Fibroblast of mammary gland (primary cell): ENCODE measurements around the gene CACNA2D3.

Source experiments
- DNase-seq: peaks from one replicate; pipeline ENCODE4 v3.0.0-alpha.2; 2010; ENCODE audit warnings: low read depth
- H3K4me3 ChIP-seq: 2 replicates; pipeline ENCODE4 v1.5.1; 2011; ENCODE audit warnings: low read depth, mild to moderate bottlenecking, low read length, moderate library complexity; ENCODE audit not compliant: control insufficient read depth
- TF ChIP-seq, protein P1 (sequence below): conservative IDR thresholded peaks from 2 replicates; pipeline ENCODE4 v1.5.1; 2011; ENCODE audit warnings: low read depth, low read length, inconsistent platforms; ENCODE audit not compliant: control insufficient read depth, insufficient read depth

Gene CACNA2D3

GRCh38 chr3:54759166-54759565 lies 636.8 kb downstream of the CACNA2D3 start:
- H3K4me3 ChIP-seq = no peak overlapping the region
- DNase-seq = no peak
- TF ChIP-seq, protein P1, sequence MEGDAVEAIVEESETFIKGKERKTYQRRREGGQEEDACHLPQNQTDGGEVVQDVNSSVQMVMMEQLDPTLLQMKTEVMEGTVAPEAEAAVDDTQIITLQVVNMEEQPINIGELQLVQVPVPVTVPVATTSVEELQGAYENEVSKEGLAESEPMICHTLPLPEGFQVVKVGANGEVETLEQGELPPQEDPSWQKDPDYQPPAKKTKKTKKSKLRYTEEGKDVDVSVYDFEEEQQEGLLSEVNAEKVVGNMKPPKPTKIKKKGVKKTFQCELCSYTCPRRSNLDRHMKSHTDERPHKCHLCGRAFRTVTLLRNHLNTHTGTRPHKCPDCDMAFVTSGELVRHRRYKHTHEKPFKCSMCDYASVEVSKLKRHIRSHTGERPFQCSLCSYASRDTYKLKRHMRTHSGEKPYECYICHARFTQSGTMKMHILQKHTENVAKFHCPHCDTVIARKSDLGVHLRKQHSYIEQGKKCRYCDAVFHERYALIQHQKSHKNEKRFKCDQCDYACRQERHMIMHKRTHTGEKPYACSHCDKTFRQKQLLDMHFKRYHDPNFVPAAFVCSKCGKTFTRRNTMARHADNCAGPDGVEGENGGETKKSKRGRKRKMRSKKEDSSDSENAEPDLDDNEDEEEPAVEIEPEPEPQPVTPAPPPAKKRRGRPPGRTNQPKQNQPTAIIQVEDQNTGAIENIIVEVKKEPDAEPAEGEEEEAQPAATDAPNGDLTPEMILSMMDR = no peak

DNA sequence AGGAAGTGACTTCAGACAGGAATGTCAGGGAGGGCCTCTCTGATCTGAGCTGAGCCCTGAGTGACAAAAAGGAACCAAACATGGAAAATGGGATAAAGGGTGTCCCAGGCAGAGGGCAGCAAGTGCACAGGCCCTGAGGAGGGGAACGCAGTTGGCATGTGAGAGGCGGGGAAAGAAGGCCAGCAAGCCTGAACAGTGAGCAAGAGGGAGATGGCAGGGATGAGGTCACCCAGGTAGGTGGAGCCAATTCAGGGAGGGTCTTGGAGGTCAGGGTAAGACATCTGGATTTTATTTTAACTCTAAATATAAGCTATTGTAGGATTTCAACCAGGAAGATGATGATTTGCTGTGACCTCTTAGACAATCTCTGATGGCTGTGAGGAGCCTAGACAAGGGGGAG lies 637.8 kb downstream of the CACNA2D3 start:
- H3K4me3 ChIP-seq = no peak overlapping the region
- peak; percentile 2 for DNase-seq
- TF ChIP-seq, protein P1 = no peak

DNA sequence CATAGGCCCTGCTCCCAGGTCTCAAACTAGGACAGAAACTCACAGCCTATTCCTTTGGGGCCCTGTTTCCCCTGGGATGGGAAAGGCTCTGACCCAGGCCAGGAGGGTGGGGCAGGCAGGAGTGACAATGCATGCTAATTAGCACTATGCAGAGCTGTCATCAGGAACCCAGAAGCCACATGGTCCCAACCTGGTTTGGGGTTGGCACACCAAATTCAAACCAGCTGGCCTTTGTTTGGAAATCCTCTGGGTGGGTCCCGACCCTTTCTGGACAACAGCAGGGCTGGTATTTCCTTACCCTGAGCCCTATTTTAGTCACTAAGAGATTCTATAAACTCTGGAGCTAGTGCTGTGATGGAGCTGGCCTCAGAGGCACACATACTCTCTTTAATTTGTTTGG lies 639.3 kb downstream of the CACNA2D3 start:
- DNase-seq = no peak
- TF ChIP-seq, protein P1 = no peak
- H3K4me3 ChIP-seq = no peak overlapping the region

DNA sequence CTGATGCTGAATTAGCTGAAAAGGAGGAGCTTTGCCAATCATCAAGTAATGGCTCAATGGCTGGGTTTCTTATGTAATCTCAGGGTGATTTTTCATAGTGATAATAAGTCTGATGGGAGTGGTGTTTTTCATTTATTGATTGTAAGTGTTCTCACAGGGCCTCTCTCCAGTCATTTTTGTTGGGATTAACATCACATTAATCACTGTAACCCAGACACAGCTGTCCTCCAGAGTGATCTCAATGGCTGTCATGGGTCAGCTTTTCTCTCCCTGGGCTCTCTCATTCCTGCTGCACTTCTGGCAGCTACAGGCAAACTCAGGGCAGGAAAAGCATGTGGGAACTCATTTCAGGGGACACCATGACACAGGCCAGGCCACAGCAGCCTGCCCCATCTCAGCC lies 642.6 kb downstream of the CACNA2D3 start:
- TF ChIP-seq, protein P1 = no peak
- H3K4me3 ChIP-seq = no peak overlapping the region
- DNase-seq = no peak

DNA sequence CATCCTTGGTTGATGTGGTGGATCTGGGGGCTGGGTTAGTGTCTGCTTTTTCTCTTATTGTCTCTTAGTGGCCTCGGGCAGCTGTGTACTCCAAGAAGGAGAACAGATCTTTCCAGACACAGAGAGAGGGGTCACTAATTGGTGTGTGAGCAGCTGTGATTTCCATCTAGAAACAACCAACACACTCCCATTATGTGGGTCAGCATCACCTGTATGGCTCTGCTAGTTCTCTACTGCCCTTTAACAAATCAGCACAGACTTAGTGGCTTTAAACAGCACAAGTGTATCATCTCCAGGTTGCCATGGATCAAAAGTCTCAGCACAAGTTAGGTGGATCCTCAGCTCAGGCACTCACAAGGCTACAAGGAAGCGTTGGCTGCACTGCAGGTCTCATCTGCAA lies 648.7 kb downstream of the CACNA2D3 start:
- no peak for DNase-seq
- TF ChIP-seq, protein P1 = no peak
- no peak overlapping the region for H3K4me3 ChIP-seq

DNA sequence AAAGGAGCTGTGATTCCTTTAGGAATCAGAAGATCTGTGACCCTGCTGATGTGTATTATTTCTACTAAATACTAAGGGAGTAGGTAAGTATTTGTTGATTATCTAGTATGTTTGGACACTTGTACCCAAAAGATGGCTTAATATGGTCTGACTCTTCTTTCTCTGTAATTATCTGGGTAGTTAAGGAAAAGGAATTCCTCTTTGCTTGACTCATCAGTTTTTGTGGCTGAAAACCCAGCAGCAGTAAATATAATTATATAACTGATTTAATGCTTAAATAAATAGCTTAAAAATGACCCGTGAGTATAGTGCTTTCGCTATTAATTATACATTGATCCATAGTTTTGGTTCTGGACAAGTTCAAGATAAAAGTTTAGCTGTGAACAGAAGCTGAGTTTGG lies 649.7 kb downstream of the CACNA2D3 start:
- TF ChIP-seq, protein P1 = no peak
- no peak for DNase-seq
- no peak overlapping the region for H3K4me3 ChIP-seq

DNA sequence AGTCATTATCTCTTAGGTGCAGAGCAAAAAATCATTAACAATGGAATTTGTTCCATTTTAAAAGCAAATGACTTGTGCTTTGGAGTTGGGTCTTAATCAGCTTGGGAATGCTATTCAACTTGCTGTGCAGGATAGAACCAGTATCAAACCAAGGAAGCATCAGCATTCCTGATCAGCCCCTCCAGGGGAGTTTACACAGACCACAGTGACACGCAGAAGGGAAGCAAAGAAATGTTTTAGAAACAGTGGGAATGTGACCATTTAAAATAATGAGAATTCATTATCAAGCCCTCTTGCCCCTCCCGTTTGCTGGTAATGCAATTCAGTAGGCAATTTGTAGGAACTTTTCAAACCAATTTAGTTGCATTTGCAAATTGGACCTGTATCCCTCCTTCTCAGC lies 650.4 kb downstream of the CACNA2D3 start:
- TF ChIP-seq, protein P1 = no peak
- no peak for DNase-seq
- no peak overlapping the region for H3K4me3 ChIP-seq
